Measurements from ENCODE around the gene GRAMD4.
A peak's percentile ranks its signal among the peaks of the same experiment; 100 is the strongest.

GRAMD4 gene

DNA sequence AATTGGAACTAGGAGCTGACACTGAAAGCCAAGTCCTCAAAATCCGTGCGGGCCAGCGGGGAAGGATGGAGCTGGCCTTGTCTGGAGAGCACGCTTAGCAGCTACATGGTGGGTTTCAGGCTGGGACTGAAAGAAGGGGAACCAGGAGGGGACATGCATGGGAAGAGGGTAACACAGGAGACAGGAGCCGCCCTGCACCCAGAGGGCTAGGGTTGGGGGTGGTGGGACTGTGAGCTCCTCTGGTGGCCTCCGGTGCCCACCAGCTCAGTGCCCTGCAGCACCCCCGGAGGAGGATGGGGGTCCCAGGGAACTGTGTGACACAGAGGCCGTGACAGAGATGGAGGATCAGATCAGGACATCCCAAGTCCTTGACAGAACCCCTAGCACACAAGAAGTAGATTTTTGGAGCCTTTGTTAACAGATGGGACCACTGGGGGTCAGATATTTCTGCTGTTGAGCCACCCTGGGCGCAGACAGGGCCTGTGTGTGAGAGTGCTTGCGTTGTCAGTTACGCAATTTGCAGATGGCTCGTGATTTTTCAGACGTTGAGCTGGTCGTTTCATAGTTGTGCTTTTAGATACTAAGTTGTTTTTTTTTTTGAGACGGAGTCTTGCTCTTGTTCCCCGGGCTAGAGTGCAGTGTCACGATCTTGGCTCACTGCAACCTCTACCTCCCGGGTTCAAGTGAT is 21.3 kb upstream of the GRAMD4 start:
- DNase-seq = no peak

DNA sequence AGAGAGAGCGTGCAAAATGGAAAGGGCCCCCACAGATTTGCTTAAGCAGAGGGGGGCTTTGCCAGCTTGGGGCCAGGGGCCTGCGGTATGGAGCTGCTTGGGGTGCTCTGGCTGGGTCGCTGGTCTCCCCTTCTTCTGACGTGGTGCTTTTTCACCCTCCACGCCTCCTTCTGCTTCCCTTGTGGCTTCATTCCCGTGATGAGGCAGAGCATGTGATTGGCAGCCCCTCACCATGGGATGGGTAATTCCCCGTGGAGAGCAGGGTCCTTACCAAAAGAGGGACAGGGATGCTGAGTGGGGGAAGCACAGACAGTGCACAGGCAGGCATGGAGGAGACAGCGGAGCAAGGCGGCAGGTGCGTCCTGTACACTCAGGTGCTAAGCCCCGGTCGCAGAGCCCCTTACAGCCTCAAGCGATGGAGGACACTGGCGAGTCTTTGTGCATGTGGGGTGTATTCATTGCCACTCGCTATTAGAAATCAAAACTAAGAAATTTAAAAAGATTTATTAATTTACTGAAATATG is 19.9 kb upstream of the GRAMD4 start:
- DNase-seq = no peak

DNA sequence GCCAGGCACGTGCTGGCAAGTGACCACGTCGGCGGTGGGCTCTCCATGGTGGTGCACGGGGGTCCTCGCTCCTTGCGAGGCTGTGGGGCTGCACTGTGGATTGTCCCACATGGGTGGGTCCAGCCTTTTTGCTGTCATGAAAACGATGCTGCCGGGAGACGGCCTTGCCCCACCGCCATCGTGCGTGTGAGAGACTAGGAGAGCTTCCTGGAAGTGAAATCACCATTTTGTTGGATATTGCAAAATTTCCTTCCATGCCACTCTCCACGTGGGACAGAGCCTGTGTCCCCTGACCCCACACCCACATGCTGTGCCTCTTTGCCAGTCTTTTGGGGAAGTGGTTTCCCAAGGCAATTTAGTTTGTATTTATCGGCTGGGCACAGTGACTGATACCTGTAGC is 18.2 kb upstream of the GRAMD4 start:
- DNase-seq = no peak

DNA sequence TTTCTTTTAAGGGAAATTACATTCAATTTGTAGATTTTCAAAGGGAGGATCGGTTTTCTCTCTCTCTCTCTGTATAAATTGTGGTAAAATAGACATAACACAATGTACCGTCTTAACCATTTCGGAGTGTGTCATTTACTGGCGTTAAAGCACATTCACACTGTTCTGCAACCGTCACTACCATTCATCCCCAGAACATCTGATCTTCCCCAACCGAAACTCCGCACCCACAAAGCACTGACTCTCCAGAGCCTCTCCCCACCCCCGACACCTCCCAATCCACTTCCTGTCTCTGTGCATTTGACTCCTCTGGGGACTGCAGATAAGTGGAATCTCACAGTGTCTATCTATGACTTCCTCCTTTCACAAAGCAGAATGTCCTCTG is 15.9 kb upstream of the GRAMD4 start:
- DNase-seq = peak; percentile 73

DNA sequence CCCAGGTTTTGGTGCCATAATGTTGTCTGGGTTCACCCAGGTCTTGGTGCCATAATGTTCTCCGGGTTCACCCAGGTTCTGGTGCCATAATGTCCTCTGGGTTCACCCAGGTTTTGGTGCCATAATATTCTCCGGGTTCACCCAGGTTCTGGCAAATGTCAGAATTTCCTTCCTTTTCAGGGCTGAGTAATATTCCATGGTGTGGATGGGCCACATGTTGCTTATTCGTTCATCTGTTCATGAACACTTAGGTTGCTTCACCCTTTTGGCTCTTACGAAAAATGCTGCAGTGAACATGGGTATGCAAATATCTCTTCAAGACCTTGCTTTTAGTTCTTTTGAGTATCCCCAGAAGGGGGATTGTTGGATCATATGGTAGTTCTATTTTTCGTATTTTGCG is 15.1 kb upstream of the GRAMD4 start:
- no peak for DNase-seq

DNA sequence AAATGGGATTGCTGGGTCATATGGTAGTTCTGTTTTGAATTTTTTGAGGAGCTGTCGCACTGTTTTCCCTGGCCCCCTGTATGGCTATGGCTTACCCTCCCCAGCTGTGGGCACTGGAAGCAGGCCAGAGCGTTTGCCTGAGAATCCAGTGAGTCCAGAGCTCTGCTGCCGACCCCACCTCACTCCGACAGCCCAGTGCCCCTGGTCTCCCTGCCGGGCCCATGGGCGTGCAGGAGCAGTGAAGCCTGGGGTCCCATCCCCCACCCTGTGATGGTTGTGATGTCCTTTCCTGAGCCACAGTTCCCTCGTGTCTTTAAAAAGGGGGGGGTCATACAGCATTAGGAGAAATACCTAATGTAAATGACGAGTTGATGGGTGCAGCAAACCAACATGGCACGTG is 13.3 kb upstream of the GRAMD4 start:
- DNase-seq = no peak

DNA sequence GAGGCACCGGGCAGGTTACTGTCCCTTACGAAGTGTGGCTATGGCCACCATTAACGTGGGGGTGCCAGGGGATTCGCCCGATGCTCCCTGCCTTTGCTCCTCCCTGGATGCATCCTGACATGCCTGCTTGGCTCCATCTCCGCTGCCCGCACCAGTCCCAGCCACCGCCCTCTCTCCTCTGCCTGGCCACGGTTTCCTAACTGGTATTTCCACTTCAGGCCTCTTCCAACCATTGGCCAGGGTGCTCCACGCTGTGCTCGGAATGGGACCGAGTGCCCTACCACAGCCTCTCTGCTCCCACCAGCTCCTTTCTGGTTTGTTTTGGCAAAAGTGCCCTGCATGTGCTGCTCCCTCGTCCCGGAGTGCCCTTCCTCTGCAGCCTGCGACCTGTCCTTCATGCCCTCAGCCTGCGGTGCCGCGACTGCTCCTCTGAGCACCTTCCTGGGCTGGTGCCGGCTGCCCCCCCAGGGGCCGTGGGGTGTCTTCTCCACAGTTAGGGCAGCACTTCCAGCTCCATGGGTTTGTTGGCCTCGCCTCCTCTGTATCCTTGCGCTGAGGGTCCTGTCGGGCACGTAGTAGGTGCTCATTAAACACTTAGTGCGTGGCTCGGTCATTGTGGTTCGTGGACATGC is 12.6 kb upstream of the GRAMD4 start:
- DNase-seq = no peak

DNA sequence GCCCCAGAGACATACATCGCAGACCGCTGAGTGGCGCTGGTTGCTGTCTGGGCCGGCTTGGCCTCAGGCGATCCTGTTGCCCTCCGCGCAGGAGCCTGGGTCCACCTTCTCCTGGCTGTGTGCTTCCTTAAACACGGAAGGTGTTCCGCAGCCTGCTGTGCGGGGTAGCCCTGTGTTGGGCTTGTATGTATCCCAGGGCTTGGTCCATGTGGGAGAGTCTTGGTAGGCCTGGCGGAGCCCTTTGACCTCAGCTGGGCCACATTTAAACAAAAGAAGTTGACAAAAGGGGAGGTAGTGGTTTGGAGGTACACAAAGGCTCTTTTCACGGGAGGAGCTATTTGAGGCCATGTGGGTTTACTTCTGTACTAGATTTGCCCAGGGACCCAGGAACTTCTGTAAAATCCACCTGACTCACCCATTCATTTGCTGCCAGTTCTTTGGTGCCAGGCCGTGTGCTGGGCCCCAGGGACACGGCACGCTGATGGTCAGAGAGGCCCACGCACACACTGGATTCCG is 11.0 kb upstream of the GRAMD4 start:
- DNase-seq = no peak

DNA sequence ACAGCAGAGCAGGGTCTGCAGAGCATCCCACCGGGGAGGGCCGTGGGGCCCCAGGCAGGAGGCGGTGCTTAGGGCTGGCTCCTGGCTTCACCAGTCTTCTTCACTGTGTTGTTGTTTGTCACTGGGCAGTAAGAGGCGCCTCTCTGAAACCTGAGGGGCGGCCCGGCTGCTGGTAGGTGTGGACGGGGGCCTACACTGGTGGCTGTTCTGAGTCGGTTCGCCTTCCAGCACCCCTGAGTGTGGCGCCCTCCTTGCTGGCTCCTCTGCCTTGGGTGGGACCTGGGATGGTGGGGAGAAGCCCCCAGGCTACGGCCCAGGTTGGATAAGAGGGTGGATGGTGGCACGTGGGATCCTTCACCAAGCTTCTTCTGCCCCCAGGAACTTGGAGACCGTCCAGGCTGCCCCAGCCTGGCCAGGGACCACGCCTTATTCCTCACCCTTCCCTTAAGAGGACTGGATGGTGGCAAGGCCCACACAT is 10.4 kb upstream of the GRAMD4 start:
- DNase-seq = no peak

DNA sequence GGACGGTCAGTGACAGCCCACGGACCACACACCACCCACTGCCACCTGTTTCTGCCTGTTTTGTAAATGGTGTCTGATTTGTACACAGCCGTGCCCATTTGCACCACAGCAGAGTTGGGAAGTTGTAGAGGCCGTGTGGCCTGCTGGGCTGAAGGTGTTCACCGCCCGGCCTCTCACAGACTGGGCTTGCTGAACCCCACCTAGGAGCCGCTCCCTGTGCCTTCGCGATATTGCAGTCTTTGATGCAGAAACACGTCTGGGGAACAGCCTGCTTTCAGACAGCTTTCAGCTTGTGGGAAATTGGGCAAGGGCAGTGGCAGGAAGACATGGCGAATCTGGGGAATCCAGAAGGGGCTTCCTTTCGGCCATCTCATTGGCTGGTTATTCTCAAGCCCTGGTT is 9.8 kb upstream of the GRAMD4 start:
- DNase-seq = no peak

DNA sequence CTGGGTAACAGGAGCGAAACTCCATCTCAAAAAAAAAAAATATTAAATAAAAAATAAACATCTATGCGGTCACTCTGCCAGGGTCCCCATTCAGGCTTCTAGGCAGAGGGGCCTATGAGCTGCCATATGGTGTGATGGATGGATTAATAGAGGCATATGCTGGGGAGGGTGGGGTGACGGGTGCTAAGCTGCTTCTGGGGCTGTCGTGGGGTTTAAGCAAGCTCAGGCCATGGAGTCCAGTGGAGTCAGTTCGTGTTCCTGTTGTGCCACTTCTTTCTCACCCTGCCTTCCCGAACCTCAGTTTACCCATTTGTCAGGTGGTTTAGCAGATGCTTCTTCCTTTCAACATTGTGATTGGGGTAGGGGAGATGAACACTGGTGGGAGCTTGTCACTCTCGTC is 9.0 kb upstream of the GRAMD4 start:
- DNase-seq = no peak

DNA sequence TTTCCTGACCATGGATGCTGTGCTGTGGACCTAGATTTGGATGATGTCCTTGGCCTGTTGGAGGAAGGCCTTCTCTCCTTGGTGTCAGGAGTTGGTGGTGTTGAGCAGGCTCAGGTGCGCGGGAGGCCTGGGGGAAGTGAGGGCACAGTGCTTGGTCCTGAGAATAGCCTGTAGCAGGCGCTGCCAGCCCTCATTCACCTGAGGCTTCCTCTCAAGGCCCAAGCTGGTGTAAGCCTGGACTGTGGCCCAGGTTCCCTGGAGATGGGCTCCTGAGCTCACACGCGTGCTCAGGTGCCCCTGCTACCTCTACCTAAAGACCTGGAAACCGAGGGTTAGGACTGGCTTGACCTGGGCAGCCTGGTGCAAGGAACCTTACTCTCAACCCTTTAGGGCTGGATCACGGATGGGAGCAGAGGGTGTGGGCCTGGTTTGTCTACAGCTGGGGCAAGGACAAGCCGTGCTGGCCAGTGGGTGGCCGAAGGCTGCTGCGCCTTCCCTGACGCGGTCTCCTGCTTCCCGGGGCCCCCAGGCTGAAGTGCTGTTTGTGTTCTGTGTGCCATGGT is 7.8 kb upstream of the GRAMD4 start:
- DNase-seq = no peak

DNA sequence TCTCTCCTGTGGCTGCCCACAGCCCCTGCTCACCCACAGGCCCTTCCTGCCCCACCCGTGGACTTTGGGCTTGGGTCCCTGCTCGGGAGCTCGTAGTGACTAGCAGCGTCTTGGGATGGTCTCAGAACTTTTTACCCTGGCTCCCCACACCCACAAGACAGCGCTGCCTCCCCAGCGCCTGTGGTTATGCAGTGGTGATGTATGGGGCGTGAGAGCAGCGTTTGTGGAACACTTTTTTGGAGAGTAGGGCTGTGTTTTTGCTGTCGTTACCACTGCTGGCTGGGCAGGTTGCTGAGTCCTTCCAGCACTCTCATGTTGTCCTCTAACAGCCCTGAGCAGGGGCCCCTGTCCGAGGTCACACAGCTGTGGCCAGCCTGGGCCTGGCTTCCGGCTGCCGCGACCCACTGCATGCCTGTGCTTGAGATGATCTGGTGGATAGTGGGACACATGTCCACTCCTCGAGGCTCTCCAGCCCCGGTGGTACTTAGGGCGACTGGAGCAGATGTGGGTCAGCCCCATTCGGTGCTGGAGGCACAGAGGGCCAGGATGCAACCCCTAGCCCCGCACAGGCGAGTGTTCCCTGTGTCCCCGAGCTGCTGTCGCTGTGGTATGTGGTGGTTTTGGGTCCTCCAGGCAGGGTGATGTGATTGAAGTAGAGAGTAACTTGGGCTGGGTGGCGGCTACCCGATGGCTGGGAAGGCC is 7.1 kb upstream of the GRAMD4 start:
- DNase-seq = peak; percentile 29

DNA sequence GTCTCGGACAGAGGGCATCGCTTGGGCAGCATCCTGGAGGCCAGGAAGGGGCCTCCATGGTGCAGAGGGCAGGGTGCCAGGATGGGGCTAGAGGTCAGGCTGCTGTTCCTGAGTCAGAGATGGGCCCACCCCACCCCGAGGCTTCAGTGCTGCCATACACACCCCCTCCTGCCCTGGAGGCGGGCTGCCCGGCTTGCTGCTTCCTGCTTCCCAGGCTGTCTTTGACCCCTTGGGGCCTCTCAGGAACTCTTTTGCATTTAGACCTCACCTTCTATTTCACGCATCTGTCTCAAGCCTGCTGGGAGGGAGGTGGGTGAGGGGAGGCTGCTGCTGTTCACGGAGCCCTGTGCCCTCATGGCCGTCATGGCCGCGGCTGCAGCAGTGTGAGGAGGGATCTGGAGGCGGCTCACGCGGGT is 6.6 kb upstream of the GRAMD4 start:
- peak; percentile 10 for DNase-seq

DNA sequence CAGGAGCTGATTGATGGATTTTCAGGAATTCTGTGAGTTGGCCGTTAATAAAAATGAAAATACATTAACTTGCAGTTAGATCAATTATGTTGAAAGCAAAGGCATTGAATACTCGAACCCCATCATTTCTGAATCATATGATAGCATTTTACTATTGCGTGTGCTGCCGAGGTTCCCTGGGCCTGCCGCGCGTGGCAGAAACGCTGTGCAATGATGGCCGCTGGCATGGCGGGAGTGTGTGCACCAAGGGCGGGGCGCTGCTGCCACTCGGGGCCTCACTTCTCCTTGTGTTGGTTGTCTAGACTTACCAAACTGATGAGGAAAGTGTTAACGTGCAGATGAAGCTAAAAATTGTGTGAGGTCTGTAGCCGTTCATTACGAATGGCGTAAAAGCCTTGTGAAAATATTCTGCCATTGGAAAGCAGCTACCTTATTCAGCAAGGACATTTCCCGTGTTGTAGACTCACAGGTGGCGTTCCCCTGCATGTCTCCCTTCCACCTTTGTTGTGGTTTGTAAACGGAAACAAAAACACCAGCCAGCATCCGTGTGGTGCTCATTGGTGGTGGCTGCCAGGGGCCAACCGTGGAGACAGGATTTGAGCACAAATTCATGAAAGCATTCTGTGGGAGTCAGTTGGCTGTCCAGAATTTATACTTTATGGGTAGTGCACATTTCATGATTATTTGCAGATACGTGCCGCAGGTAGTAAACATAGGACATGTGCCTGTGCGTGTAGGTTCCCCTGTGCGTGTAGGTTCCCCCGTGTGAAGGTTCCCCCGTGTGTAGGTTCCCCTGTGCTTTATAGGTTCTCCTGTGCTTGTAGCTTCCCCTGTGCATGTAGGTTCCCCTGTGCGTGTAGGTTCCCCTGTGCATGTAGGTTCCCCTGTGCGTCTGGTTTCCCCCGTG is 5.9 kb upstream of the GRAMD4 start:
- DNase-seq = peak; percentile 60

DNA sequence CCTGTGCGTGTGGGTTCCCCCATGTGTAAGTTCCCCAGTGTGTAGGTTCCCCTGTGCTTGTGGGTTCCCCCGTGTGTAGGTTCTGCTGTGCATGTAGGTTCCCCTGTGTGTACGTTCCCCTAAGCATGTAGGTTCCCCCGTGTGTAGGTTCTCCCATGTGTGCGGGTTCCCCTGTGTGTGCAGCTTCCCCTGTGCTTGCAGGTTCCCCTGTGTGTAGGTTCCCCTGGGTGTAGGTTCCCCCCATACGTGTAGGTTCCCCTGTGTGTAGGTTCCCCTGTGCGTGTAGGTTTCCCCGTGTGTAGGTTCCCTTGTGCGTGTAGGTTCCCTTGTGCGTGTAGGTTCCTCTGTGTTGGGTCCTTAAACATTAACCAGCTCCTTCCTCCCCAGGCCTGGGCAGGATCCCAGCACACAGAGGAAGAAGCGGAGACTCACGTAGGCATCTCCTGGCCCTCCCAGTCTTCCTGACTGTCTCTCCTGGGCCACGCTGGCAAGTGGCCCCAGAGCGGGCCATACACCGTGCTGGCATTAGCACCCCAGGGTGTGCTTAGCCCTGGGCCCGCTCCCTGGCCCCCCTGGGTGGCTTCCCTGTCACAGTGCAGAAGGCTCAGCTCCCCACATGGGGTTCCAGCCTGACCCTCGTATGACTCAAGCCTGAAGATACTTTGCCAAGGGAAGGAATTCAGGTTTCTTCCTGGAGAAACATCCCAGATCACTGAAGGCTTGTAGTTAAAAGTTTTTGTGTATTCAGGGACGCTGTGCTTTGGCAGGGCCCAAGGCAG is 2.8 kb upstream of the GRAMD4 start:
- DNase-seq = no peak

DNA sequence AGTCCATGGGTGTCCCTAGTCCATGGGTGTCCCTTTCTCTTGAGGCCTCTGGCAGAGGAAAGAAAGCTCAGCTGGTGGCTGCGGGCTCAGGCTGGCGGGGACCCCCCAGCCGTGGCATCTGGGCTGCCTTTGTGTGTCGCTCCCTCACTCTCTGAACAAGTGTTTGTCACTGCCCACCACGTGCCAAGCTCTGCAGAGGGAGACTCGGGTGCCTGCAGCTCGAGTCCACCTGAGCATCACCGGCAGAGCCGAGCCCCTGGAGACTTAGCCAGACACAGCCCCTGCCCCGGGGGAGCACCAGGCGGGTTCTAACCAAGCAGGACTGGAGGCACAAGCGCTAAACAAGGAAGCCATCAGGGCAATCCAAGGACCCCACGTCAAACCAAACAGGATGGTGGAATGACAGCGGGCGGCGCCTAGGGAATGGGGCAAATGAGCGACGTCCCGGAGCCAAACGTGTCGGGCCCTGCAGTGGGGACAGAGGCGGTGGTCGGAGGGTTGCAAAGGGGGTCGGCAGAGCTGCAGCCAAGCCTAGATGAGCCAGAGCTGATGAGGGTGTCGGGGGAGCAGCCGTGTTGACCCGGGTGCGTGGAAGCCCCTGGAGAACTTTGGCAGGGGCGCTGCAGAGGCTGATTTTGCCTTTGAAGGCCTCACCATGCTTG is 2.1 kb upstream of the GRAMD4 start:
- no peak for DNase-seq

DNA sequence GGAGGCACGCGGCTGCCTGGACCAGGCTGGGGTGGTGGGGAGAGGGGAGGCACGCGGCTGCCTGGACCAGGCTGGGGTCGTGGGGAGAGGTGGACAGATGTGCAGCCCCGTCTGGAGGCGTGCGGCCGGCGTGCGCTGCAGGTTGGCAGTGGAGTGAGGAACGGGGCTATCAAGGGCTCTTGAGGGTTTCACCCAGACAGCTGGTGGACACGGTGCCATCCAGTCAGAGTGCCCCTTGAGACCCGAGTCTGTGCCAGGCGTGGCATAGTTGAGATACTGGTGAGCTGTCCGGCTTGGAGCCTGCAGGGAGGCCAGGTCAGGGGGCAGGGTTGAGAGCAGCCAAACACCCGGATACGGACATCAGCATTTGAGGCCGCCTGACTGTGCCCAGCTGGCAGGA is 1.5 kb upstream of the GRAMD4 start:
- no peak for DNase-seq

DNA sequence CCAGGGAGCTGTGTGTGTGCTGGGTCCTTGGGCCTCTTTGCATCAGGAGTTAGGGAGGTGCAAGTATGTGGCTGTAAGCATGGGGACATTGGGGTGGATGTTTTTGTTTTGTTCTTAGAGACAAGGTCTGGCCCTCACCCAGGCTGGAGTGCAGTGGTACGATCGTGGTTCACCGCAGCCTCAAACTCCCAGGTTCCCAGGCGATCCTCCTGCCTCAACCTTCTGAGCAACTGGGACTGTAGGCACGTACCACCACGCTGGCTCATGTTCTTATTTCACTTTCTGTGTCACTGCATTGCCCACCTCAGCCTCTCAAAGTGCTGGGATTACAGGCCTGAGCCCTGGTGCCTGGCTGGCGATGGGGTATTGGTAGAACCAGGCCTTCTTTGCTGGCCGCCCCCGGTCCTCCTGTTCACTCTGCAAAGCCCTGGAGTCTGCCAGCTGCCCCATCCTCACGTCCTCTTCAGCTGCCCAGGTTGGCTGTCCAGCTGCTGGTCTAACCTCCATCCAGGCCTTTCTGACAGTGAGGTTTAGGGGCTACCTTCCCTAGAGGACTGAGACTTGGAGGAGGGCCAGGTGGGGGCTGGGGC is 851 bp upstream of the GRAMD4 start:
- no peak for DNase-seq

DNA sequence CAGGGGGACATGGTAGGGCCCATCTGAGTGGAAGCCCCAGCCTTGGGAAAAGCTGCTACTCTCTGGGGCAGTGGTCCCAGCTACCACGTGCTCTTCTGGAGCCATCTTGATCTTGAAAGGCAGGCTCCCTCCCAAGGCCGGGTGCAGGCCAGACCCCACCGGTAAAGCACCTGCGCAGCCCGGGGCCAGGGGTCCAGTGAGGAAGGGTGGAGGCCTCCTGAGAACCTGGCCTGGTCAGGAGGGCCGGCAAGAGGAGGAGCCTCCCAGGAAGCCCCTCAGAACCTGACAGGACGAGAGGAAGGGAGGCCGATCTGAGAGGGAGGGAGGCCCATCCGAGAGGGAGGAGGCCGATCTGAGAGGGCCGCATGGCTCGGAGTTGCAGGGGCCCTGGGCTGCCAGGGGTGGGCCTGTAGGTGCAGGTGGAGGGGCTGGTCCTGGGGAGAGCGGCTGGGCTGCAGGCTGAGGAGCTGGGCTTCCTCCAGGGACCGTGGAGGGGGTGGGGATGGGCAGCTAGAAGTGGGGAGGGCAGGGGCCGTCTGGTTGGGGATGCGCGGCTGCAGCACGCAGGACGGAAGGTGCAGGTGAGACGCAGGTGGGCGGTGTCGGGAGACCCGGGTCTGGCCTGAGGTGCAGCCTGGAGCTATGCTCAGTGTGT is 529 bp downstream of the GRAMD4 start:
- no peak for DNase-seq
